Stimulated activated naive B cell treated with anti-CD40 and anti-IgM and Interleukin-4, amounts not matched to agents 10 μg/mL and 1 μg/mL and 100 μg/mL, for 72 hours (primary cell): Measurements from ENCODE around the gene CNPY3.
"Not testable (repeated sequence)": the region's sequence is repeated elsewhere in the genome, so short reads cannot be mapped to it uniquely, and the experiment has no call there.

ENCODE experiments used
- ATAC-seq, 2 donors: fragments of 150-1000 bp; cut with Tn5 transposase; replicated peaks; 2 replicates each; pipeline ENCODE4 v1.10.0; 2021; ENCODE audit warnings: moderate library complexity in 1 of 2
- DNase-seq: peaks from one replicate; pipeline ENCODE4 v3.0.0; 2021
- H3K27ac Mint-ChIP-seq: one replicate; pipeline ENCODE4 v1.8.0; 2022; ENCODE audit warnings: mild to moderate bottlenecking, mixed read lengths
- H3K27me3 Mint-ChIP-seq, 2 donors: one replicate each; pipeline ENCODE4 v1.8.0; 2022; ENCODE audit warnings: mixed read lengths in 2 of 2
- H3K36me3 Mint-ChIP-seq, 2 donors: one replicate each; pipeline ENCODE4 v1.8.0; 2022; ENCODE audit warnings: mixed read lengths in 2 of 2, mild to moderate bottlenecking in 1 of 2
- H3K4me1 Mint-ChIP-seq, 2 donors: one replicate each; pipeline ENCODE4 v1.8.0; 2022; ENCODE audit warnings: mixed read lengths in 2 of 2, mild to moderate bottlenecking in 1 of 2
- H3K4me3 Mint-ChIP-seq, 2 donors: one replicate each; pipeline ENCODE4 v1.8.0; 2022; ENCODE audit warnings: mild to moderate bottlenecking in 2 of 2, mixed read lengths in 2 of 2, moderate library complexity in 1 of 2
- H3K9me3 Mint-ChIP-seq, 2 donors: one replicate each; pipeline ENCODE4 v1.8.0; 2022; ENCODE audit warnings: mixed read lengths in 2 of 2, mild to moderate bottlenecking in 1 of 2

The CNPY3 gene

GRCh38 chr6:42935322-42935721, 6.0 kb downstream of the CNPY3 start:
- ATAC-seq = peak; percentile 83 to 89
- Mint-ChIP-seq H3K27ac (peak overlapping the region; percentile 67), H3K36me3 (peaks cover 60 to 82% of the 10 kb centered on the region in 2 donors), H3K4me1 (peaks cover 41 to 77% of the 10 kb centered on the region in 2 donors), H3K27me3 (no peaks in the 10 kb centered on the region), H3K9me3 (no peaks in the 10 kb centered on the region), H3K4me3 (peak overlapping the region in 1 of 2 donors; percentile 39)
- DNase-seq = peak; percentile 47

DNA sequence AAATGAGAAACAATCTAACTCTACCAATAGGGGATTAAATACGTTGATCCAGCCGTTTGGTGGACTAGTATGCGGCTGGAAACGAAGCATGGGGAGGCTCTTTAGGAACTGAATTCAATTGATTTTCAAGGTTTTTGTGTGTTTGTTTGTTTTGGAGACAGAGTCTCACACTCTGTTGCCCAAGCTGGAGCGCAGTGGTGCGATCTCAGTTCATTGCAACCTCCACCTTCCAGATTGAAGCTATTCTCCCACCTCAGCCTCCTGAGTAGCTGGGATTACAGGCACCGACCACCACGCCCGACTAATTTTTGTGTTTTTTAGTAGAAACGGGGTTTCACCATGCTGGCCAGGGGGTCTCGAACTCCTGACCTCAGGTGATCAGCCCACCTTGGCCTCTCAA, 7.1 kb downstream of the CNPY3 start:
- Mint-ChIP-seq H3K36me3 (peaks cover 58 to 81% of the 10 kb centered on the region in 2 donors), H3K4me3 (no peak overlapping the region), H3K27me3 (no peaks in the 10 kb centered on the region), H3K27ac (peak overlapping the region; percentile 14), H3K4me1 (peaks cover 35 to 72% of the 10 kb centered on the region in 2 donors), H3K9me3 (no peaks in the 10 kb centered on the region)
- DNase-seq (no peak), ATAC-seq (no peak)

DNA sequence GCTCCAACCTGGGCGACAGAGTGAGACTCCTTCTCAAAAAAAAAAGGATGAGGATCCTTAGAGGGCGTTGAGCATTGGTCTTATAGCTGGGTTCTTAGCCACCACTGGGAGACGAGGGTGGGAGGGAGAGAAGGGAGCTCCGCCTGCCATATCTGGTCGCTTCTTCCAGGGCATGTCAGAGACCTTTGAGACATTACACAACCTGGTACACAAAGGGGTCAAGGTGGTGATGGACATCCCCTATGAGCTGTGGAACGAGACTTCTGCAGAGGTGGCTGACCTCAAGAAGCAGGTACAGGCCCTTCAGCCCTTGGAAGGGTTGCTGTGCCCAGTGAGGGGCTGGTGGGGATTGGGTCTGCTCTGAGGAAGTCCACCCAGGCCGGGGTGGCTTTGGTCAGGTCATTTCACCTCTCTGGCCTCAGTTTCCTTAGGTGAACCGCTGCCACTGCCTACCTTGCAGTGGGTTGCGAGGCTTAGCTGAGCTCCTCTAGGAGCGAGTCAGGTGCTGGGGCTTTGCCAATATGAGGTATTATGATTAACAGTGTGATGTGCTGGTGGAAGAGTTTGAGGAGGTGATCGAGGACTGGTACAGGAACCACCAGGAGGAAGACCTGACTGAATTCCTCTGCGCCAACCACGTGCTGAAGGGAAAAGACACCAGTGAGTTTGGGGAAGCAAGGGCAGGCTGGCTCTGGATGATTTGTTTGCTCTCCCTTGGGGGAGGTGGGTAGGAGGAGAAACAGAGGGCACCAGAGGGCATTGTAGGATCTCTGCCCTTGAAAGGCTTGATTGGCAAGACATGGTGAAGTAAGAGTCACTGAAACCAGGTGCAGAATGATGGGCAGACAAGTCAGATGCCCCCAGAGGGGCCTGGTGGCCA, 8.5 kb downstream of the CNPY3 start:
- Mint-ChIP-seq H3K27ac (peak overlapping the region; percentile 74), H3K36me3 (peaks cover 49 to 75% of the 10 kb centered on the region in 2 donors), H3K27me3 (no peaks in the 10 kb centered on the region)

GRCh38 chr6:42938428-42938796, 9.1 kb downstream of the CNPY3 start:
- H3K9me3 Mint-ChIP-seq = no peaks in the 10 kb centered on the region
- no peak for DNase-seq
- H3K4me1 Mint-ChIP-seq = peaks cover 19 to 52% of the 10 kb centered on the region in 2 donors
- no peak for ATAC-seq
- peak overlapping the region; percentile 20 for H3K27ac Mint-ChIP-seq
- no peak overlapping the region for H3K4me3 Mint-ChIP-seq
- no peaks in the 10 kb centered on the region for H3K27me3 Mint-ChIP-seq
- H3K36me3 Mint-ChIP-seq = peaks cover 46 to 73% of the 10 kb centered on the region in 2 donors

More for the DNA sequence above, 8.5 kb downstream of the CNPY3 start:
- Mint-ChIP-seq H3K4me3 (no peak overlapping the region), H3K4me1 (peaks cover 25 to 59% of the 10 kb centered on the region in 2 donors), H3K9me3 (no peaks in the 10 kb centered on the region)
- ATAC-seq = no peak
- DNase-seq = no peak

GRCh38 chr6:42938987-42939809, 9.9 kb downstream of the CNPY3 start:
- no peaks in the 10 kb centered on the region for H3K27me3 Mint-ChIP-seq
- ATAC-seq (no peak), DNase-seq (no peak)
- H3K9me3 Mint-ChIP-seq = no peaks in the 10 kb centered on the region
- peaks cover 15 to 45% of the 10 kb centered on the region in 2 donors for H3K4me1 Mint-ChIP-seq
- peaks cover 40 to 69% of the 10 kb centered on the region in 2 donors for H3K36me3 Mint-ChIP-seq
- peak overlapping the region; percentile 81 for H3K27ac Mint-ChIP-seq
- H3K4me3 Mint-ChIP-seq = no peak overlapping the region

GRCh38 chr6:42939810-42940167, 10.5 kb downstream of the CNPY3 start:
- Mint-ChIP-seq H3K4me3 (no peak overlapping the region), H3K9me3 (no peaks in the 10 kb centered on the region), H3K27ac (no peak overlapping the region), H3K4me1 (peaks cover 15 to 39% of the 10 kb centered on the region in 2 donors), H3K27me3 (no peaks in the 10 kb centered on the region), H3K36me3 (peaks cover 38 to 68% of the 10 kb centered on the region in 2 donors)
- no peak for DNase-seq
- no peak for ATAC-seq

GRCh38 chr6:42940493-42941045, 11.3 kb downstream of the CNPY3 start:
- Mint-ChIP-seq H3K4me3 (no peak overlapping the region), H3K9me3 (no peaks in the 10 kb centered on the region), H3K27me3 (no peaks in the 10 kb centered on the region), H3K36me3 (peaks cover 34 to 64% of the 10 kb centered on the region in 2 donors), H3K4me1 (peaks cover 14 to 31% of the 10 kb centered on the region in 2 donors), H3K27ac (peak overlapping the region; percentile 81)
- ATAC-seq (no peak), DNase-seq (no peak)

- ATAC-seq, H3K4me3 Mint-ChIP-seq, DNase-seq, H3K9me3 Mint-ChIP-seq, H3K27me3 Mint-ChIP-seq: not testable (repeated sequence)
- Mint-ChIP-seq H3K4me1 (peaks cover 11 to 23% of the 10 kb centered on the region in 2 donors), H3K27ac (peak overlapping the region; percentile 79), H3K36me3 (peaks cover 32 to 61% of the 10 kb centered on the region in 2 donors)
These were observed 12.1 kb downstream of the CNPY3 start for GRCh38 chr6:42941356-42941755.

DNA sequence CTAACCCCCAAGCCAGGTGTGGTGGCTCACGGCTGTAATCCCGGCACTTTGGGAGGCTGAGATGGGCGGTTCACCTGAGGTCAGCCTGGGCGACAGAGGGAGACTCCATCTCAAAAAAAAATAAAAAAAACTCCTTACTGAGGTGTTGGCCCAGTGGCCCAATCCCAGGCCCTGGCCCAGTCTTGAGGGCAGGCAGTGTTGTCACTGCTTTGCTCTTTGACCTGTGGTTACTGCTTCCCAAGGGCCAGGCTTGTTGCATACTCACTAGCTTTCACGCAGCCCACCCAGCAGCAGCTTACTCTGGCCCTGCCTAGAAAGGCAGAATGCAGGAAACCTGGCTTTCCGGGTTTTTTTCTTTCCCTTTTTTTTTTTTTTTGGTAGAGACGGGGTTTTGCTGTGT, 13.2 kb downstream of the CNPY3 start:
- peaks cover 29 to 53% of the 10 kb centered on the region in 2 donors for H3K36me3 Mint-ChIP-seq
- H3K27ac Mint-ChIP-seq = no peak overlapping the region
- H3K4me3 Mint-ChIP-seq = no peak overlapping the region
- H3K9me3 Mint-ChIP-seq = no peaks in the 10 kb centered on the region
- DNase-seq (no peak), ATAC-seq (no peak)
- H3K4me1 Mint-ChIP-seq = peaks cover 5 to 14% of the 10 kb centered on the region in 2 donors
- no peaks in the 10 kb centered on the region for H3K27me3 Mint-ChIP-seq

- ATAC-seq = no peak
- peaks cover 12 to 23% of the 10 kb centered on the region in 2 donors for H3K36me3 Mint-ChIP-seq
- H3K27ac Mint-ChIP-seq = no peak overlapping the region
- no peaks in the 10 kb centered on the region for H3K9me3 Mint-ChIP-seq
- no peaks in the 10 kb centered on the region for H3K27me3 Mint-ChIP-seq
- H3K4me1 Mint-ChIP-seq = no peaks in the 10 kb centered on the region
- no peak overlapping the region for H3K4me3 Mint-ChIP-seq
- DNase-seq = no peak
These were observed 18.7 kb downstream of the CNPY3 start for GRCh38 chr6:42947950-42948349.

- peaks cover 11 to 15% of the 10 kb centered on the region in 2 donors for H3K36me3 Mint-ChIP-seq
- no peaks in the 10 kb centered on the region for H3K4me1 Mint-ChIP-seq
- no peak overlapping the region for H3K4me3 Mint-ChIP-seq
- no peak for DNase-seq
- H3K9me3 Mint-ChIP-seq = no peaks in the 10 kb centered on the region
- no peak overlapping the region for H3K27ac Mint-ChIP-seq
- H3K27me3 Mint-ChIP-seq = no peaks in the 10 kb centered on the region
- ATAC-seq = no peak
These were observed 23.1 kb downstream of the CNPY3 start for GRCh38 chr6:42952389-42952788.

- not testable (repeated sequence) for DNase-seq, H3K27ac Mint-ChIP-seq, H3K4me3 Mint-ChIP-seq, H3K36me3 Mint-ChIP-seq, ATAC-seq, H3K4me1 Mint-ChIP-seq, H3K9me3 Mint-ChIP-seq, H3K27me3 Mint-ChIP-seq
These were observed 25.1 kb downstream of the CNPY3 start for GRCh38 chr6:42954405-42954804.

GRCh38 chr6:42958125-42958524, 28.8 kb downstream of the CNPY3 start:
- ATAC-seq (no peak), DNase-seq (no peak)
- Mint-ChIP-seq H3K4me3 (no peak overlapping the region), H3K27me3 (peaks cover 5 to 20% of the 10 kb centered on the region in 2 donors), H3K9me3 (no peaks in the 10 kb centered on the region), H3K36me3 (peaks cover 15 to 18% of the 10 kb centered on the region in 2 donors), H3K4me1 (peaks cover 13 to 20% of the 10 kb centered on the region in 2 donors), H3K27ac (no peak overlapping the region)

DNA sequence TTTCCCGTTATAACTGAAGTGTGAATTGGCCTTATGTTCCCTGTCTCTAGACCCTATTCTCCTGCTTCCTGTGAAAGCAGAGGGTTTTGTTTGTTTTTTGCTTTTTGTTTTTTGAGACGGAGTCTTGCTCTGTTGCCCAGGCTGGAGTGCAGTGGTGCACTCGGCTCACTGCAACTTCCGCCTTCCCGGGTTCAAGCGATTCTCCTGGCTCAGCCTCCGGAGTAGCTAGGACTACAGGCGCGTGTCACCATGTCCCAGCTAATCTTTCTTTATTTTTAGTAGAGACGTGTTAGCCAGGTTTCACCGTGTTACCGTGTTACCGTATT, 30.6 kb downstream of the CNPY3 start:
- H3K4me3 Mint-ChIP-seq = peak overlapping the region; percentile 82 to 89
- DNase-seq (no peak), ATAC-seq (no peak)
- peaks cover 23 to 30% of the 10 kb centered on the region in 2 donors for H3K36me3 Mint-ChIP-seq
- H3K4me1 Mint-ChIP-seq = peaks cover 17 to 20% of the 10 kb centered on the region in 2 donors
- no peaks in the 10 kb centered on the region for H3K9me3 Mint-ChIP-seq
- H3K27me3 Mint-ChIP-seq = peaks cover 5 to 20% of the 10 kb centered on the region in 2 donors
- H3K27ac Mint-ChIP-seq = no peak overlapping the region
